ENCODE measurements around the gene MAFG. TPM values are rescaled to one million over a fixed set of nuclear protein-coding genes. Genes with fewer than 3 reads are reported as not detected.
A peak's percentile ranks its signal among the peaks of the same experiment; 100 is the strongest.

Gene MAFG
- total and polyA plus RNA-seq, 9 of the 15 experiments (the other 6 are each of a cell fraction or from before 2014, with no cell fraction given), result 1.1 to 58.1 (median 24.9) TPM

DNA sequence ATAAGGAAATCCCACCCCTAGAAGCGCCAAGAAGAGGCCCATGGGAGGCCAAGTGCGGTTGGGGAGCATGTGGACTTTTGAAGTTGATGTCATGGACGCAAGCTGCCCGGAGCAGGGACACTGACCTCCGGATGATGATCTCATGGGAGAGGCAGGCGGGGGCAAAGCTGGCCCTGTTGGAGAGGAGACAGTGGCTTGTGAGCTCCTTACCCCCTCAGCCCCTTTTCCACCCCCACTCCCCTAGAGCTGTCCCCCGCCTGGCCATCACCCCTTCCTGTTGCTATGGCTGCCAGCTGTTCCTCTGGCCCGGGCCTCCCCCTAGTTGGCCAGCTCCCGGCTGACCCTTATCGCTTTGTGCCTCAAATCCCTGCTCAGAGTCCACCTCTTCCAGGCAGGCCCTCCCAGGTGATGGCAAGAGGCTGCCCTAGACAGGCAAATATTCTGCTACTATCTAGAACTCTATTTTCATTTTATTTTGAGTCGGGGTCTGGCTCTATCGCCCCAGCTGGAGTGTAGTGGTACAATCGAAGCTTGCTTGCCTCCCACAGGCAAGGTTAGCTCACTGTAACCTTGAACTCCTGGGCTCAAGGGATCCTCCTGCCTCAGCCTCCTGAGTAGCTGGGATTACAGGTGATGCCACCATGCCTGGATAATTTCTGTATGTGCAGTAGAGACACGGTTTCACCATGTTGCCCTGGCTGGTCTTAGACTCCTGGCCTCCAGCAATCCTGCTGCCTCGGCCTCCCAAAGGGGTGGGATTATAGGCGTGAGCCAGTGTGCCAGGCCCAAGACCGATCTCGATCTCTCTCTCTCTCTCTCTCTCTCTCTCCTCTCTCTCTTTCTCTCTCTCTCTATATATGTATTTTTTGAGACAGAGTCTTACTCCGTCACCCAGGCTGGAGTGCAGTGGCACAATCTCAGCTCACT, 26.9 kb upstream of the MAFG start:
- 67% methylated on average over 16 of the region's 19 CpGs for WGBS (ENCODE audit: insufficient coverage, low coverage, missing lambda C conversion rate)
- no peak for FAIRE-seq
- in situ Hi-C loops (cut with MboI), result no loop called here
- TF ChIP-seq, protein P1, sequence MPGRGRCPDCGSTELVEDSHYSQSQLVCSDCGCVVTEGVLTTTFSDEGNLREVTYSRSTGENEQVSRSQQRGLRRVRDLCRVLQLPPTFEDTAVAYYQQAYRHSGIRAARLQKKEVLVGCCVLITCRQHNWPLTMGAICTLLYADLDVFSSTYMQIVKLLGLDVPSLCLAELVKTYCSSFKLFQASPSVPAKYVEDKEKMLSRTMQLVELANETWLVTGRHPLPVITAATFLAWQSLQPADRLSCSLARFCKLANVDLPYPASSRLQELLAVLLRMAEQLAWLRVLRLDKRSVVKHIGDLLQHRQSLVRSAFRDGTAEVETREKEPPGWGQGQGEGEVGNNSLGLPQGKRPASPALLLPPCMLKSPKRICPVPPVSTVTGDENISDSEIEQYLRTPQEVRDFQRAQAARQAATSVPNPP (IDR thresholded peaks at IDR 0.05; ENCODE audit: borderline replicate concordance, insufficient read depth, insufficient read length), result no peak
- TF ChIP-seq, protein P2, sequence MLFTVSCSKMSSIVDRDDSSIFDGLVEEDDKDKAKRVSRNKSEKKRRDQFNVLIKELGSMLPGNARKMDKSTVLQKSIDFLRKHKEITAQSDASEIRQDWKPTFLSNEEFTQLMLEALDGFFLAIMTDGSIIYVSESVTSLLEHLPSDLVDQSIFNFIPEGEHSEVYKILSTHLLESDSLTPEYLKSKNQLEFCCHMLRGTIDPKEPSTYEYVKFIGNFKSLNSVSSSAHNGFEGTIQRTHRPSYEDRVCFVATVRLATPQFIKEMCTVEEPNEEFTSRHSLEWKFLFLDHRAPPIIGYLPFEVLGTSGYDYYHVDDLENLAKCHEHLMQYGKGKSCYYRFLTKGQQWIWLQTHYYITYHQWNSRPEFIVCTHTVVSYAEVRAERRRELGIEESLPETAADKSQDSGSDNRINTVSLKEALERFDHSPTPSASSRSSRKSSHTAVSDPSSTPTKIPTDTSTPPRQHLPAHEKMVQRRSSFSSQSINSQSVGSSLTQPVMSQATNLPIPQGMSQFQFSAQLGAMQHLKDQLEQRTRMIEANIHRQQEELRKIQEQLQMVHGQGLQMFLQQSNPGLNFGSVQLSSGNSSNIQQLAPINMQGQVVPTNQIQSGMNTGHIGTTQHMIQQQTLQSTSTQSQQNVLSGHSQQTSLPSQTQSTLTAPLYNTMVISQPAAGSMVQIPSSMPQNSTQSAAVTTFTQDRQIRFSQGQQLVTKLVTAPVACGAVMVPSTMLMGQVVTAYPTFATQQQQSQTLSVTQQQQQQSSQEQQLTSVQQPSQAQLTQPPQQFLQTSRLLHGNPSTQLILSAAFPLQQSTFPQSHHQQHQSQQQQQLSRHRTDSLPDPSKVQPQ (CRISPR knock-in tag; IDR thresholded peaks at IDR 0.05; ENCODE audit: borderline replicate concordance), result no peak
- TF ChIP-seq ZC3H11A (IDR thresholded peaks at IDR 0.05; ENCODE audit: low read depth, low read length) (no peak), SMARCE1 (IDR thresholded peaks at IDR 0.05) (no peak), CBFA2T2 (conservative IDR thresholded peaks at IDR 0.05) (no peak), FOXJ3 (CRISPR knock-in tag; IDR thresholded peaks at IDR 0.05) (no peak), ZNF146 (CRISPR knock-in tag; IDR thresholded peaks at IDR 0.05; ENCODE audit: unreplicated experiment) (no peak), POLR2A (conservative IDR thresholded peaks at IDR 0.05) (no peak; the same call in 1 of the 2 replicates)
- TF ChIP-seq, protein P3, sequence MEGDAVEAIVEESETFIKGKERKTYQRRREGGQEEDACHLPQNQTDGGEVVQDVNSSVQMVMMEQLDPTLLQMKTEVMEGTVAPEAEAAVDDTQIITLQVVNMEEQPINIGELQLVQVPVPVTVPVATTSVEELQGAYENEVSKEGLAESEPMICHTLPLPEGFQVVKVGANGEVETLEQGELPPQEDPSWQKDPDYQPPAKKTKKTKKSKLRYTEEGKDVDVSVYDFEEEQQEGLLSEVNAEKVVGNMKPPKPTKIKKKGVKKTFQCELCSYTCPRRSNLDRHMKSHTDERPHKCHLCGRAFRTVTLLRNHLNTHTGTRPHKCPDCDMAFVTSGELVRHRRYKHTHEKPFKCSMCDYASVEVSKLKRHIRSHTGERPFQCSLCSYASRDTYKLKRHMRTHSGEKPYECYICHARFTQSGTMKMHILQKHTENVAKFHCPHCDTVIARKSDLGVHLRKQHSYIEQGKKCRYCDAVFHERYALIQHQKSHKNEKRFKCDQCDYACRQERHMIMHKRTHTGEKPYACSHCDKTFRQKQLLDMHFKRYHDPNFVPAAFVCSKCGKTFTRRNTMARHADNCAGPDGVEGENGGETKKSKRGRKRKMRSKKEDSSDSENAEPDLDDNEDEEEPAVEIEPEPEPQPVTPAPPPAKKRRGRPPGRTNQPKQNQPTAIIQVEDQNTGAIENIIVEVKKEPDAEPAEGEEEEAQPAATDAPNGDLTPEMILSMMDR (IDR thresholded peaks at IDR 0.05 in 2 of 3, conservative IDR thresholded peaks at IDR 0.05 in 1 of 3; ENCODE audit: insufficient read depth in 2 of 3, low read depth in 1 of 3, low read length in 3 of 3), result no peak
- TF ChIP-seq, protein P4, sequence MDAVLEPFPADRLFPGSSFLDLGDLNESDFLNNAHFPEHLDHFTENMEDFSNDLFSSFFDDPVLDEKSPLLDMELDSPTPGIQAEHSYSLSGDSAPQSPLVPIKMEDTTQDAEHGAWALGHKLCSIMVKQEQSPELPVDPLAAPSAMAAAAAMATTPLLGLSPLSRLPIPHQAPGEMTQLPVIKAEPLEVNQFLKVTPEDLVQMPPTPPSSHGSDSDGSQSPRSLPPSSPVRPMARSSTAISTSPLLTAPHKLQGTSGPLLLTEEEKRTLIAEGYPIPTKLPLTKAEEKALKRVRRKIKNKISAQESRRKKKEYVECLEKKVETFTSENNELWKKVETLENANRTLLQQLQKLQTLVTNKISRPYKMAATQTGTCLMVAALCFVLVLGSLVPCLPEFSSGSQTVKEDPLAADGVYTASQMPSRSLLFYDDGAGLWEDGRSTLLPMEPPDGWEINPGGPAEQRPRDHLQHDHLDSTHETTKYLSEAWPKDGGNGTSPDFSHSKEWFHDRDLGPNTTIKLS (IDR thresholded peaks at IDR 0.05; ENCODE audit: borderline replicate concordance, low read depth), result no peak
- TF ChIP-seq, protein P5, sequence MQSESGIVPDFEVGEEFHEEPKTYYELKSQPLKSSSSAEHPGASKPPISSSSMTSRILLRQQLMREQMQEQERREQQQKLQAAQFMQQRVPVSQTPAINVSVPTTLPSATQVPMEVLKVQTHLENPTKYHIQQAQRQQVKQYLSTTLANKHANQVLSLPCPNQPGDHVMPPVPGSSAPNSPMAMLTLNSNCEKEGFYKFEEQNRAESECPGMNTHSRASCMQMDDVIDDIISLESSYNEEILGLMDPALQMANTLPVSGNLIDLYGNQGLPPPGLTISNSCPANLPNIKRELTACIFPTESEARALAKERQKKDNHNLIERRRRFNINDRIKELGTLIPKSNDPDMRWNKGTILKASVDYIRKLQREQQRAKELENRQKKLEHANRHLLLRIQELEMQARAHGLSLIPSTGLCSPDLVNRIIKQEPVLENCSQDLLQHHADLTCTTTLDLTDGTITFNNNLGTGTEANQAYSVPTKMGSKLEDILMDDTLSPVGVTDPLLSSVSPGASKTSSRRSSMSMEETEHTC (IDR thresholded peaks at IDR 0.05), result no peak

More for the DNA sequence above, 26.9 kb upstream of the MAFG start:
- H3K9ac ChIP-seq (ENCODE audit: insufficient read depth in 1 of 2, low read depth in 2 of 2, low read length in 2 of 2), result peak overlapping the region in 1 of 2 experiments; percentile 43; a peak in 1 of 4 replicates
- DNase-seq (ENCODE audit: extremely low read depth in 1 of 4, low spot score in 3 of 4) (no peak), ATAC-seq (no peak)
- ChIA-PET CTCF (ENCODE audit: low intra/inter-chr PET ratio) (interaction anchor here (0.7 kb wide), 2 partner anchors 44 to 221 kb away, joined by 3 to 4 read pairs; no protein-coding TSS in a partner anchor), POLR2A (interaction anchor here (0.6 to 1.8 kb wide), 12 partner anchors 8 to 69 kb away, joined by 3 to 12 read pairs (median 4); partner anchors contain the start of genes CENPX, LRRC45 and PYCR1)
- no peaks in the 10 kb centered on the region for H4K20me1 ChIP-seq (replicated peaks; ENCODE audit: control insufficient read depth, insufficient read depth, low read length)
- H3K9me3 ChIP-seq (replicated peaks; ENCODE audit: control insufficient read depth, insufficient read depth, low read depth, low read length), result no peaks in the 10 kb centered on the region; the same call in 1 of the 2 replicates
- H3K79me2 ChIP-seq (ENCODE audit: control insufficient read depth, insufficient read depth, low read length), result peaks cover 14% of the 10 kb centered on the region
- H3K9me1 ChIP-seq (ENCODE audit: control insufficient read depth, insufficient read depth, low read length), result no peaks in the 10 kb centered on the region
- no peak overlapping the region for H2AFZ ChIP-seq (ENCODE audit: low read depth, low read length)
- intact Hi-C loops (cut with micrococcal nuclease), result loop anchor here (10.0 kb wide), 1 partner anchor 200 kb away; no protein-coding TSS in a partner anchor
- peaks cover 7 to 48% of the 10 kb centered on the region in 2 experiments; a peak in 4 of 5 replicates for H3K4me1 ChIP-seq (replicated peaks in 1 of 2; ENCODE audit: control insufficient read depth in 2 of 2, insufficient read depth in 2 of 2, low read length in 2 of 2)
- H3K4me2 ChIP-seq (ENCODE audit: insufficient read depth, low read length), result no peak overlapping the region
- H3K36me3 ChIP-seq (ENCODE audit: control insufficient read depth, insufficient read depth, low read length), result peaks cover 19% of the 10 kb centered on the region; the same call in 2 of the 3 replicates
- H3K27ac ChIP-seq (ENCODE audit: extremely low read depth, low read depth, low read length), result no peak overlapping the region
- BruUV-seq (replicated peaks), result no TSS peak
- H3K4me3 ChIP-seq, result no peak overlapping the region
- H3K27me3 ChIP-seq (ENCODE audit: control insufficient read depth in 2 of 2, insufficient read depth in 2 of 2, low read length in 2 of 2), result no peaks in the 10 kb centered on the region
